GM12878 (cell line): ENCODE measurements around the gene KNSTRN. TPM values are rescaled to one million over a fixed set of nuclear protein-coding genes. Genes with fewer than 3 reads are reported as not detected.

Source experiments
- ATAC-seq: fragments of 200-7000 bp; cut with Tn5 transposase; 3 replicates; pipeline ENCODE4 v1.9.1; 2020; ENCODE audit warnings: mild to moderate bottlenecking, moderate library complexity
- BruUV-seq: library from RNA; stranded (reverse); fragments of 400-500 nt; replicated peaks from 2 replicates; lab custom pipeline; 2021; lab: Mats Ljungman, UMichigan
- CTCF ChIA-PET: fragments of 300-600 bp; sonication (Branson Sonifier 250); formaldehyde crosslinking; extraction: SDS; loops from one replicate; lab custom pipeline; 2021; ENCODE audit warnings: inconsistent platforms; lab: Yijun Ruan, JAX
- POLR2A ChIA-PET: fragments of 350-600 bp; formaldehyde crosslinking; extraction: SDS; loops from one replicate; lab custom pipeline; 2021; ENCODE audit warnings: inconsistent platforms; lab: Charles Lee
- RAD21 ChIA-PET: fragments of 300-600 bp; sonication (Branson Sonifier 250); formaldehyde crosslinking; loops from one replicate; lab custom pipeline; 2023; ENCODE audit warnings: antibody characterized with exemption; ENCODE audit not compliant: unreplicated experiment; lab: Charles Lee
- SMC1A ChIA-PET: fragments of 300-600 bp; sonication (Branson Sonifier 250); formaldehyde crosslinking; loops from one replicate; lab custom pipeline; 2023; ENCODE audit not compliant: unreplicated experiment, uncharacterized antibody; lab: Charles Lee
- DNase-seq: peaks from one replicate; pipeline ENCODE4 v3.0.0-alpha.2; 2011; ENCODE audit warnings: low read depth, low spot score
- FAIRE-seq: peaks from 3 replicates; lab custom pipeline; 2011; peaks lifted over from hg19 to GRCh38; lab: Jason Lieb, UNC
- H2AFZ ChIP-seq: 2 replicates; pipeline ENCODE4 v1.6.0; 2011; ENCODE audit warnings: low read depth, low read length, control low read depth; ENCODE audit not compliant: control insufficient read depth
- H3K27ac ChIP-seq: 2 replicates; pipeline ENCODE4 v1.5.1; 2011; ENCODE audit warnings: control low read depth; ENCODE audit not compliant: control insufficient read depth, insufficient read depth
- H3K27me3 ChIP-seq, 2 experiments: replicated peaks in 1 of 2; 2 replicates each; pipeline versions ENCODE4 v1.6.0 to v1.6.1; 2011; ENCODE audit warnings: low read length in 1 of 2; ENCODE audit not compliant: control insufficient read depth in 2 of 2, insufficient read depth in 2 of 2
- H3K36me3 ChIP-seq, 2 experiments: 2 replicates each; pipeline ENCODE4 v1.5.1; 2011; ENCODE audit warnings: low read length in 1 of 2; ENCODE audit not compliant: control insufficient read depth in 2 of 2, insufficient read depth in 2 of 2
- H3K4me1 ChIP-seq: 2 replicates; pipeline ENCODE4 v1.6.1; 2011; ENCODE audit warnings: mild to moderate bottlenecking, low read length, moderate library complexity, mixed read lengths; ENCODE audit not compliant: control insufficient read depth, insufficient read depth
- H3K4me2 ChIP-seq: 2 replicates; pipeline ENCODE4 v1.6.0; 2011; ENCODE audit warnings: control low read depth; ENCODE audit not compliant: control insufficient read depth, insufficient read depth
- H3K4me3 ChIP-seq: fragments of 200-600 bp; sonication (generic); 2 replicates; pipeline ENCODE4 v1.5.1; 2016
- H3K79me2 ChIP-seq: 2 replicates; pipeline ENCODE4 v1.6.0; 2011; ENCODE audit warnings: low read length; ENCODE audit not compliant: control insufficient read depth, insufficient read depth
- H3K9ac ChIP-seq: 2 replicates; pipeline ENCODE4 v1.8.0; 2011; ENCODE audit warnings: low read length, control low read depth, mixed read lengths; ENCODE audit not compliant: control insufficient read depth, insufficient read depth
- H3K9me3 ChIP-seq: replicated peaks from 3 replicates; pipeline ENCODE4 v1.5.1; 2011; ENCODE audit warnings: mild to moderate bottlenecking, low read length; ENCODE audit not compliant: control insufficient read depth, insufficient read depth
- H4K20me1 ChIP-seq: 2 replicates; pipeline ENCODE4 v1.6.0; 2011; ENCODE audit not compliant: control insufficient read depth, insufficient read depth
- ATF7 ChIP-seq: fragments of 450-650 bp; IDR thresholded peaks from 2 replicates; pipeline ENCODE4 v1.6.1; 2016; ENCODE audit warnings: low read depth, mild to moderate bottlenecking
- CBFB ChIP-seq: IDR thresholded peaks from 2 replicates; pipeline ENCODE4 v1.6.1; 2016; ENCODE audit warnings: antibody characterized with exemption, low read depth
- CREB1 ChIP-seq: IDR thresholded peaks from 2 replicates; pipeline ENCODE4 v1.6.1; 2012; ENCODE audit warnings: low read depth, mild to moderate bottlenecking, inconsistent platforms
- DPF2 ChIP-seq: fragments of 450-650 bp; IDR thresholded peaks from 2 replicates; pipeline ENCODE4 v1.6.1; 2017; ENCODE audit warnings: mild to moderate bottlenecking
- FOS ChIP-seq: IDR thresholded peaks from 3 replicates; pipeline ENCODE4 v1.6.1; 2011; ENCODE audit warnings: borderline replicate concordance; ENCODE audit not compliant: insufficient read length; ENCODE audit errors: extremely low read depth
- GATAD2B ChIP-seq: fragments of 450-650 bp; conservative IDR thresholded peaks from 2 replicates; pipeline ENCODE4 v1.6.1; 2017; ENCODE audit warnings: low read depth, mild to moderate bottlenecking, moderate library complexity
- HSF1 ChIP-seq: fragments of 150-350 bp; IDR thresholded peaks from 2 replicates; pipeline ENCODE4 v1.6.1; 2014; ENCODE audit warnings: mild to moderate bottlenecking, low read depth, low read length
- IKZF1 ChIP-seq: fragments of 450-650 bp; conservative IDR thresholded peaks from 2 replicates; pipeline ENCODE4 v1.6.1; 2017; ENCODE audit warnings: antibody characterized with exemption, mild to moderate bottlenecking
- LARP7 ChIP-seq: fragments of 450-650 bp; IDR thresholded peaks from 2 replicates; pipeline ENCODE4 v1.6.1; 2017; ENCODE audit warnings: mild to moderate bottlenecking
- MLLT1 ChIP-seq: fragments of 450-650 bp; IDR thresholded peaks from 2 replicates; pipeline ENCODE4 v1.6.1; 2016; ENCODE audit warnings: mild to moderate bottlenecking
- MYC ChIP-seq: IDR thresholded peaks from 2 replicates; pipeline ENCODE4 v1.6.1; 2011; ENCODE audit warnings: mild to moderate bottlenecking, low read length, moderate library complexity, inconsistent platforms; ENCODE audit not compliant: insufficient read depth, insufficient replicate concordance, insufficient read length, severe bottlenecking
- PAX5 ChIP-seq: IDR thresholded peaks from 2 replicates; pipeline ENCODE4 v1.6.1; 2011; ENCODE audit warnings: low read depth, low read length, borderline replicate concordance
- PBX3 ChIP-seq: IDR thresholded peaks from 2 replicates; pipeline ENCODE4 v1.6.1; 2011; ENCODE audit warnings: mild to moderate bottlenecking, low read depth, low read length, moderate library complexity; ENCODE audit not compliant: insufficient replicate concordance
- POLR2A ChIP-seq: IDR thresholded peaks from 2 replicates; pipeline ENCODE4 v1.6.1; 2011; ENCODE audit warnings: low read depth, mild to moderate bottlenecking, low read length
- POLR2AphosphoS2 ChIP-seq: IDR thresholded peaks from 2 replicates; pipeline ENCODE4 v1.6.1; 2011; ENCODE audit warnings: low read depth, mild to moderate bottlenecking, low read length, improper control_type of control experiment, moderate library complexity
- POLR2AphosphoS5 ChIP-seq: IDR thresholded peaks from 2 replicates; pipeline ENCODE4 v1.6.1; 2011; ENCODE audit warnings: mild to moderate bottlenecking, low read length, inconsistent platforms
- POU2F2 ChIP-seq: IDR thresholded peaks from 3 replicates; pipeline ENCODE4 v1.6.1; 2011; ENCODE audit warnings: low read depth, mild to moderate bottlenecking, low read length, borderline replicate concordance
- RUNX3 ChIP-seq: IDR thresholded peaks from 2 replicates; pipeline ENCODE4 v1.6.1; 2012; ENCODE audit warnings: low read length, inconsistent platforms
- TCF3 ChIP-seq: IDR thresholded peaks from 2 replicates; pipeline ENCODE4 v1.6.1; 2012; ENCODE audit warnings: low read depth, mild to moderate bottlenecking, low read length, borderline replicate concordance; ENCODE audit not compliant: insufficient read depth
- YY1 ChIP-seq: IDR thresholded peaks from 2 replicates; pipeline ENCODE4 v1.6.1; 2011; ENCODE audit warnings: low read depth, mild to moderate bottlenecking, low read length
- WGBS: methylation state at CpG from one replicate; pipeline ENCODE4 v1.1.6; 2016; ENCODE audit warnings: low lambda C conversion rate; ENCODE audit not compliant: insufficient replicate concordance, insufficient coverage; ENCODE audit errors: missing lambda C conversion rate; 5-methylcytosine and 5-hydroxymethylcytosine counted together
- in situ Hi-C: fragments of 300-500 bp; cut with MboI; formaldehyde crosslinking; loops from 9 replicates; pipeline ENCODE4 v1.14.3; 2018; ENCODE audit warnings: mixed read lengths
- intact Hi-C: fragments of 100-400 bp; cut with micrococcal nuclease; formaldehyde crosslinking; loops from one replicate; pipeline ENCODE4 v1.14.2; 2022; ENCODE audit not compliant: unreplicated experiment
- polyA plus RNA-seq, 11 experiments: library from polyadenylated mRNA; depleted of rRNA in 4 of 11; unstranded in 6 of 11; stranded (reverse) in 5 of 11; fragments of >200 nt; fragmentation: Nextera tagmentation in 4 of 11; fragmentation: Illumina TruSeq in 1 of 11; extraction: Ambion mirVana in 4 of 11; extraction: Trizol in 1 of 11; gene quantifications; 1 replicate in 1 of 11; 2 replicates in 10 of 11; pipeline versions ENCODE4 v1.2.1 to v1.2.3, GENCODE V29; 2011 to 2016; ENCODE audit warnings: inconsistent platforms in 2 of 11, missing spikeins in 2 of 11, low read depth in 1 of 11
- total RNA-seq, 4 experiments: library from RNA; depleted of rRNA in 3 of 4; stranded (reverse); fragments of >200 nt in 3 of 4; fragmentation: Illumina TruSeq in 1 of 4; extraction: Trizol in 1 of 4; gene quantifications; 2 replicates each; pipeline versions ENCODE4 v1.2.1 to v1.2.3, GENCODE V29; 2013 to 2021

Gene KNSTRN
- total and polyA plus RNA-seq, 10 of the 15 experiments (the other 5 are each of a cell fraction or from before 2014, with no cell fraction given): 30.3 to 72.1 (median 47.1) TPM

GRCh38 chr15:40405501-40406381 is 23.2 kb downstream of the KNSTRN start, which contains the start of gene IVD:
TSS of gene IVD (plus strand) at chr15:40405795. CDS start at chr15:40405828, 33 bp downstream.
- H3K79me2 ChIP-seq: peaks cover 15% of the 10 kb centered on the region
- intact Hi-C loops (no loop called here), in situ Hi-C loops (no loop called here)
- ChIA-PET CTCF (interaction anchor here (0.8 to 6.3 kb wide), 12 partner anchors 8 to 97 kb away, joined by 3 to 47 read pairs (median 4); no protein-coding TSS in a partner anchor), RAD21 (interaction anchor here (0.7 to 2.9 kb wide), 9 partner anchors 8 to 309 kb away, joined by 3 to 11 read pairs (median 4); partner anchors contain the start of genes BAHD1 and KNSTRN), POLR2A (interaction anchor here (0.5 to 2.6 kb wide), 12 partner anchors 15 to 473 kb away, joined by 3 to 12 read pairs (median 4); partner anchors contain the start of genes BAHD1 and CCDC32), SMC1A (interaction anchor here (0.9 to 3.3 kb wide), 9 partner anchors 8 to 61 kb away, joined by 3 to 29 read pairs (median 3); partner anchors contain the start of gene KNSTRN)
- H3K36me3 ChIP-seq: peaks cover 4 to 5% of the 10 kb centered on the region in 2 experiments
- ATAC-seq: peak; percentile 96
- peak within 1 kb of the TSS; percentile 88 for H3K9ac ChIP-seq
- H3K4me1 ChIP-seq: peaks cover 32% of the 10 kb centered on the region
- DNase-seq: peak; percentile 75
- no peaks in the 10 kb centered on the region for H3K9me3 ChIP-seq
- no peaks in the 10 kb centered on the region for H3K27me3 ChIP-seq
- peak within 1 kb of the TSS; percentile 40 for H2AFZ ChIP-seq
- peak within 1 kb of the TSS; percentile 98 for H3K4me2 ChIP-seq
- 2% methylated on average over 40 of the region's 54 CpGs for WGBS
- H3K4me3 ChIP-seq: peak within 1 kb of the TSS; percentile 92
- no peaks in the 10 kb centered on the region for H4K20me1 ChIP-seq
- peak within 1 kb of the TSS; percentile 85 for H3K27ac ChIP-seq
- FAIRE-seq: peak; percentile 27
- no TSS peak for BruUV-seq
- TF ChIP-seq MYC (no peak), POLR2AphosphoS5 (peak; percentile 90), YY1 (peak; percentile 91), PBX3 (peak; percentile 96), HSF1 (no peak), POU2F2 (peak; percentile 65; the same call in 2 of the 3 replicates), MLLT1 (peak; percentile 78), TCF3 (0 out of 2 replicates have a peak, but pooled peaks have one; percentile 30), DPF2 (peak; percentile 97), LARP7 (peak; percentile 87), ATF7 (0 out of 2 replicates have a peak, but pooled peaks have one; percentile 16), PAX5 (peak; percentile 86; the same call in 1 of the 2 replicates), FOS (peak; percentile 66), POLR2AphosphoS2 (peak; percentile 38; the same call in 1 of the 2 replicates), CBFB (peak; percentile 57), POLR2A (peak; percentile 98), CREB1 (0 out of 2 replicates have a peak, but pooled peaks have one; percentile 50), GATAD2B (peak; percentile 82), IKZF1 (peak; percentile 59), RUNX3 (0 out of 2 replicates have a peak, but pooled peaks have one; percentile 7)
